Measurements from ENCODE around the gene RAD51B.
"Not testable (repeated sequence)": the region's sequence is repeated elsewhere in the genome, so short reads cannot be mapped to it uniquely, and the experiment has no call there.

Gene RAD51B

DNA sequence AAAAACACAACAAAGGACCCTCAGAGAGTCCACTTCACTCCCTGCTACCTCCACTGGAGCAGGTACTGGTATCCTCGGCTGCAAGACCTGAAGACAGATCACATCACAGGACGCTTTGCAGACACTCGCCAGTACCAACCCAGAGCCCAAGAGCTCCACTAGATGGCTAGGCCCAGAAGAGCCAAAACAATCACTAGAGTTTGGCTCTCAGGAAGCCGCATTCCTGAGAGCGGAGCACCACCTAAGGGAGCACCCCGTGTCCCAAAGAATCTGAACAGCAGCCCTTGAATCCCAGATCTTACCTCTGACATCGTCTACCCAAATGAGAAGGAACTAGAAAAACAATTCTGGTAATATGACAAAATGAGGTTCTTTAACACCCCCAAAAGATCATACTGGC, 399.8 kb downstream of the RAD51B start:
- WGBS = 82% methylated on average over 6 of the region's 7 CpGs
- Histone ChIP-seq H3K27ac (ENCODE audit: low read depth, low read length) (no peak overlapping the region), H3K9ac (ENCODE audit: low read depth, low read length) (no peak overlapping the region), H3K9me3 (ENCODE audit: insufficient read depth, low read depth, low read length) (no peaks in the 10 kb centered on the region), H3K36me3 (ENCODE audit: insufficient read depth, low read length) (no peaks in the 10 kb centered on the region), H3K4me3 (ENCODE audit: low read length) (no peak overlapping the region), H3K27me3 (ENCODE audit: insufficient read depth, low read length) (no peaks in the 10 kb centered on the region), H3K4me1 (ENCODE audit: insufficient read depth, low read length) (peaks cover 23% of the 10 kb centered on the region)

DNA sequence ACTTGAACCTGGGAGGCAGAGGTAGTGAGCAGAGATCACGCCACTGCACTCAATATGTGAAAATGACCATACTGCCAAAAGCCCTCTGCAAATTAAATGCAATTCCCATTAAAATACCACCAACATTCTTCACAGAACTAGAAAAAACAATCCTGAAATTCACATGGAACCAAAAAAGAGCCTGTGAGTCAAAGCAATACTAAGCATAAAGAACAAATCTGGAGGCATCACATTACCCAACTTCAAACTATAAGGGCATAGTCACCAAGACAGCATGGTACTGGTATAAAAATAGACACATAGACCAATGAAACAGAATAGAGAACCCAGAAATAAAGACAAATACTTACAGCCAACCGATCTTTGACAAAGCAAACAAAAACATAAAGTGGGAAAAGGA, 401.5 kb downstream of the RAD51B start:
- 92% methylated on average over 1 of the region's 2 CpGs for WGBS
- not testable (repeated sequence) for H3K4me3 ChIP-seq (ENCODE audit: low read length); H3K27me3 ChIP-seq (ENCODE audit: insufficient read depth, low read length)

DNA sequence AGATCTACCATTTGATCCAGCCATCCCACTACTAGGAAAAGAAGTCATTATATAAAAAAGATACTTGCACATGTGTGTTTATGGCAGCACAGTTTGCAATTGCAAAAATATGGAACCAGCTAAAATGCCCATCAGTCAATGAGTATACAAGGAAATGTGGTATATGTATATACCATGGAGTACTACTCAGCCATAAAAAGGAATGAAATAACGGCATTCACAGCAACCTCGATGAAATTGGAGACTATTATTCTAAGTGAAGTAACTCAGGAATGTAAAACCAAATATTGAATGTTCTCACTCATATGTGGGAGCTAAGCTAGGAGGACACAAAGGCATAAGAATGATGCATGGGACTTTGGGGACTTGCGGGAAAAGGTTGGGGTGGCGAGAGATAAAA, 402.6 kb downstream of the RAD51B start:
- Histone ChIP-seq H3K9ac (ENCODE audit: low read depth, low read length) (no peak overlapping the region), H3K9me3 (ENCODE audit: insufficient read depth, low read depth, low read length) (no peaks in the 10 kb centered on the region), H3K4me3 (ENCODE audit: low read length) (no peak overlapping the region), H3K36me3 (ENCODE audit: insufficient read depth, low read length) (no peaks in the 10 kb centered on the region), H3K27me3 (ENCODE audit: insufficient read depth, low read length) (no peaks in the 10 kb centered on the region), H3K4me1 (ENCODE audit: insufficient read depth, low read length) (peaks cover 16% of the 10 kb centered on the region), H3K27ac (ENCODE audit: low read depth, low read length) (no peak overlapping the region)
- whole genome bisulfite sequencing = 98% methylated on average over 4 of the region's 4 CpGs

More for the DNA sequence above, 401.5 kb downstream of the RAD51B start:
- H3K4me1 ChIP-seq (ENCODE audit: insufficient read depth, low read length) = peaks cover 23% of the 10 kb centered on the region
- not testable (repeated sequence) for H3K9ac ChIP-seq (ENCODE audit: low read depth, low read length); H3K36me3 ChIP-seq (ENCODE audit: insufficient read depth, low read length); H3K9me3 ChIP-seq (ENCODE audit: insufficient read depth, low read depth, low read length); H3K27ac ChIP-seq (ENCODE audit: low read depth, low read length)

DNA sequence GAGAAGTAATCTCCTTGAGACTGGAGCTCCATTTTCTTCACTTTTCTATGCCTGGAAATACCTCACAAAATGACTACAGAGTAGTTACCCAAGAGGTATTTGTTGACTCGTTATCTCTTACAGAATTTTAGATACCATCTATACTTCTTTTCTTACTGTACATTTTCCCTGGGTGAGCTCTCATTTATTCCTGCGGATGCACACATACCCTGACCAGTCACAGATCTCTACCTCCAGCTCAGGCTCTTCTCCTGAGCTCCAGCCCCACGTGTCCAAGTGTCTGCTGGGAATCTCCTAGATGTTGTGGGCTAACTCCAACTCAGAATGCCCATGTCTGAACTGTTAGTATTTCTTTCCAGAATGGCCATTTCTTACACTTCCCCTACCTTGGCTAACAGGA, 403.1 kb downstream of the RAD51B start:
- H3K4me3 ChIP-seq (ENCODE audit: low read length) = no peak overlapping the region
- no peaks in the 10 kb centered on the region for H3K27me3 ChIP-seq (ENCODE audit: insufficient read depth, low read length)
- WGBS = 96% methylated on average over 3 of the region's 3 CpGs
- H3K36me3 ChIP-seq (ENCODE audit: insufficient read depth, low read length) = no peaks in the 10 kb centered on the region
- no peaks in the 10 kb centered on the region for H3K9me3 ChIP-seq (ENCODE audit: insufficient read depth, low read depth, low read length)
- no peak overlapping the region for H3K9ac ChIP-seq (ENCODE audit: low read depth, low read length)
- H3K27ac ChIP-seq (ENCODE audit: low read depth, low read length) = no peak overlapping the region
- H3K4me1 ChIP-seq (ENCODE audit: insufficient read depth, low read length) = peaks cover 16% of the 10 kb centered on the region

DNA sequence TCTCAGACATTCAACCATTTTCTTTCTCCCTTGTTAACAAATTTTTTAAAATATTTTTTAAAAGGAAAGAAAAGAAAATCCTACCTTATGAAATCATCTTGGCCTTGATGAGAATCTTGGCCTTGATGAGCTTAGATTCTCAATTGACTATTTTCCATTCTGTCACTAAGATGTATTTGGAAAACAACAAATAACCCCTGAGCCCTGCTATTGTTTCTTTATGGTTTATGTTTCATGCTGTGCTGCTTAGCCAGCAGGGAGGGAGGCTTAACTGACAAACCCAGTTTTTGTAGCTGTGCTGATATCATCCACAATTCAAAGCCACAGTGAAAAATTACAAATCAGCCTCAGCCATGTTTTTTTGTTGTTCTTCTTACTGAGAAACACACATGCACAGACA, 404.1 kb downstream of the RAD51B start:
- Histone ChIP-seq H3K27me3 (ENCODE audit: insufficient read depth, low read length) (no peaks in the 10 kb centered on the region), H3K9me3 (ENCODE audit: insufficient read depth, low read depth, low read length) (no peaks in the 10 kb centered on the region), H3K36me3 (ENCODE audit: insufficient read depth, low read length) (no peaks in the 10 kb centered on the region), H3K4me3 (ENCODE audit: low read length) (no peak overlapping the region), H3K4me1 (ENCODE audit: insufficient read depth, low read length) (peaks cover 16% of the 10 kb centered on the region), H3K9ac (ENCODE audit: low read depth, low read length) (0 out of 2 replicates have a peak overlapping the region, but pooled peaks have one; percentile 0), H3K27ac (ENCODE audit: low read depth, low read length) (peak overlapping the region; percentile 5; the same call in 1 of the 2 replicates)

DNA sequence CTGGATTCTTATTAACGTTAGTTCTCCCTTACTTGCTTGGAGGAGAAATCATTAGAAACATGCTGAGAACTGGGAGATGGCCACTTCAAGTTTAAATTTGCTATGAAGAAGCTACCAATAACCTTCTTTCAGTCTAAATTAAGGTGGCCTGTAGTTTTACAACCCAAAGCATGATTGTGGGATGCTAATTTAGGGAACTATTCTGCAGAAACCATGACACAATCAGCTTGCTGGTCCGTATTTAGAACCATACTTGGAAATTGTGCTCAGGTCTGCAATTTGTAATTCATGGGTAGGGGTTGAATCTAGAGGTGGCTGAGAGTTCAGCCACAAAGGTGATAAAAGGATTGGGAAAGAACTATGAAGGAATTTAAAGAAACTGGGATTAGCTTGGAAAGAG, 405.7 kb downstream of the RAD51B start:
- Histone ChIP-seq H3K36me3 (ENCODE audit: insufficient read depth, low read length) (no peaks in the 10 kb centered on the region), H3K27me3 (ENCODE audit: insufficient read depth, low read length) (no peaks in the 10 kb centered on the region), H3K9me3 (ENCODE audit: insufficient read depth, low read depth, low read length) (no peaks in the 10 kb centered on the region), H3K4me3 (ENCODE audit: low read length) (no peak overlapping the region), H3K9ac (ENCODE audit: low read depth, low read length) (no peak overlapping the region), H3K4me1 (ENCODE audit: insufficient read depth, low read length) (peaks cover 17% of the 10 kb centered on the region), H3K27ac (ENCODE audit: low read depth, low read length) (no peak overlapping the region)
- WGBS = 86% methylated on average over 1 of the region's 2 CpGs

DNA sequence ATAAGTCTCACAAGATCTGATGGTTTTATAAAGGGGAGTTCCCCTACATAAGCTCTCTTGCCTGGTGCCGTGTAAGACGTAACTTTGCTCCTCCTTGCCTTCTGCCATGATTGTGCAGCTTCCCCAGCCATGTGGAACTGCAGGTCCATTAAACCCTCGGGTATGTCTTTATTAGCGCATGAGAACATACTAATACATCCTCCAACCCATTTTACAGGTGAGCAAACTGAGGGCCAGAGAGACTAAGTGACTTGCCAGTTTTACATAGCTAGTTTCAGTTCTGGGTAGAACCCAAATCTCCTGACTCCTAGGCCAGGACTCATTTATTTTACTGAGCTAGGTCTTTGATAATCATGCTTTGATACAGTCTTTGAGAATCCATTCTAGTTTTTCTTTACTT, 406.9 kb downstream of the RAD51B start:
- H3K4me3 ChIP-seq (ENCODE audit: low read length) = no peak overlapping the region
- no peaks in the 10 kb centered on the region for H3K27me3 ChIP-seq (ENCODE audit: insufficient read depth, low read length)
- H3K9me3 ChIP-seq (ENCODE audit: insufficient read depth, low read depth, low read length) = no peaks in the 10 kb centered on the region
- 97% methylated on average over 4 of the region's 4 CpGs for WGBS
- H3K4me1 ChIP-seq (ENCODE audit: insufficient read depth, low read length) = peaks cover 29% of the 10 kb centered on the region
- no peak overlapping the region for H3K27ac ChIP-seq (ENCODE audit: low read depth, low read length)
- no peaks in the 10 kb centered on the region for H3K36me3 ChIP-seq (ENCODE audit: insufficient read depth, low read length)
- H3K9ac ChIP-seq (ENCODE audit: low read depth, low read length) = no peak overlapping the region

DNA sequence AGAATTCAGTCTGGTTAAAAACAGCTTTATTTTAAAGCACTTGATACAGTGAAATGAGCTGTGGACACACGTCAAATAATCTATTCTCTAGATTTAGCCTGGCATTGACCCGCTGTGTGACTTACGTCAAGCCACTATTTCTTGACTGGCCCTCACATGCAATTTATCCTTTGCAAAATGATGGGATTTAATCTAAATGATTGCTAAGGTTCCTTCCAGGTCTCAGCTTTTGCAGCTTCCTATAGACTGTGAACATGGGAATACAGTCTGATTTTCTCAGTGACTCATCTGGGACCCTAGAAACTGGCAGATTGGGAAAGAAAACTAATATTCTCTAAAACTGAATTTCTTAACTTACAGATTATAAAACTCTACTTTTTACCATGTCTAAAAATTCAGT, 409.1 kb downstream of the RAD51B start:
- WGBS = 96% methylated on average over 3 of the region's 3 CpGs
- H3K9me3 ChIP-seq (ENCODE audit: insufficient read depth, low read depth, low read length) = no peaks in the 10 kb centered on the region
- no peaks in the 10 kb centered on the region for H3K27me3 ChIP-seq (ENCODE audit: insufficient read depth, low read length)
- no peaks in the 10 kb centered on the region for H3K36me3 ChIP-seq (ENCODE audit: insufficient read depth, low read length)
- no peak overlapping the region for H3K4me3 ChIP-seq (ENCODE audit: low read length)
- H3K27ac ChIP-seq (ENCODE audit: low read depth, low read length) = no peak overlapping the region
- H3K9ac ChIP-seq (ENCODE audit: low read depth, low read length) = no peak overlapping the region
- peaks cover 39% of the 10 kb centered on the region for H3K4me1 ChIP-seq (ENCODE audit: insufficient read depth, low read length)

DNA sequence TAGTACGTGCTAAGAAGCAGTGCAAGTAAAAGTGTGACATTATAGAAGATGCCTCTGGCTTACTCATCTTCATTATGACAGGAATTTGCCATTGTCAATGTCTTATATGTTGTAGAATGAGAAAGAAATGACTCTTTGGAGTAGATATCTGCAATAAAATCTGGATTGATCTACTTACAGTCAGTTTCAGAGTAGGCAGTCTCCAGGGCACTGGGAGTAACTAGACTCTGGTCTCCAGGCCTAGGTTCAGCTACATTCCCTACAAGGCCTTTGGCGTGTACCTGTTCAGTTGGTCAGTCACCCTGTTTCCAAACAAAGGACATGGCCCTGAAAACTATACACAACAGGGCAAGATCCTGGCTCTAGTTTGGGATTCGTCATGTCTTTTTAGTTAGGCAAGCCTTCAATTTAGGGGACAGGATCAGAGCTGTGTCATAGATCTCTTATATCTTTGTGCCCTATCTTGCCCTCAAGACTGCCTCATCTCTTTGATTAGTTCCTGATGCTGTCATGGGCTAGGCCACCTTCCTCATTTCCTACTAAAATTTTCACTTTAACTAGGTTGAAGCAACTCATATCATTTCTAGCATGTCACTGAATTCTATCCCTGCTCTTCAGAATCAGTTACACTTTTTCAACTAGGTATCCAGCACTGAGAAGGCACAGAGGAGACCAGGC, 410.0 kb downstream of the RAD51B start:
- Histone ChIP-seq H3K36me3 (ENCODE audit: insufficient read depth, low read length) (no peaks in the 10 kb centered on the region), H3K27me3 (ENCODE audit: insufficient read depth, low read length) (no peaks in the 10 kb centered on the region), H3K4me3 (ENCODE audit: low read length) (no peak overlapping the region), H3K27ac (ENCODE audit: low read depth, low read length) (peak overlapping the region; percentile 90; the same call in 1 of the 2 replicates), H3K4me1 (ENCODE audit: insufficient read depth, low read length) (peaks cover 33% of the 10 kb centered on the region), H3K9me3 (ENCODE audit: insufficient read depth, low read depth, low read length) (no peaks in the 10 kb centered on the region), H3K9ac (ENCODE audit: low read depth, low read length) (no peak overlapping the region)
- WGBS = 98% methylated on average over 3 of the region's 3 CpGs

DNA sequence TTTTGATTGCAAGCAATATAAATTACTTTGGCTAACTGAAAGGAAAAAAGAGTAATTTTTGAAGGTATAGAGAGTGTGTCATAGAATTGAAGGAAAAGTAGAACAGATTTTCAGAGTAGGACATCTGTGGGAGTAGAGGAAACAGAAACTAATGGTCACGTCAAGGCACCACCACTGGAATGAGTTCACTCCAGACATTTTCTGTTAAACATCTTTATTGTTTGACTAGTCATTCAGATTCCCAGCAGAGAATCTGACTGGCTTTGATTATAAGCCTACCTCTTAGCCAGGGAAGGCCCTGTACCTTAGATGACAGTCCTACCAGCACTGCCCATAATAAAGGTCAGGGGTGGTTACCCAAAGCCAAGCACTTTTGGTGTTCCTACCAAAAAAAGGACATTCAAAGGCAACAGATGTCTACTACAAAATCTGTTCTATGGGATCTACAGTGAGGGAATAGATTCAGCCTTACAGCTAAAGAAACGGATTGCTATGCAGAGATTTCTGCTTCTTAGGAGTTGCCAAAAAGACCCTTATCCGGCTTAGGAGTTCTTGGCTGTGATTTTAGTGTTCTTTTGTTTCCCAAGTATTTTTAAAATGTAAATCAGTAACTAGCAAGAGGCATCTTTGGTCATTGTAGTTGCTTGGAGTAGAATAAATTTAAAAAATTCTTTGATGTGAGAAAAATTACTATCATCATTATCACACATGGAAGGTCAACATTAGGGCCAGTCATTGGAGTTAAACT, 410.8 kb downstream of the RAD51B start:
- WGBS = 85% methylated on average over 3 of the region's 3 CpGs
- no peak overlapping the region for H3K4me3 ChIP-seq (ENCODE audit: low read length)
- peak overlapping the region; percentile 90 for H3K27ac ChIP-seq (ENCODE audit: low read depth, low read length)
- H3K9me3 ChIP-seq (ENCODE audit: insufficient read depth, low read depth, low read length) = no peaks in the 10 kb centered on the region
- no peaks in the 10 kb centered on the region for H3K27me3 ChIP-seq (ENCODE audit: insufficient read depth, low read length)
- no peaks in the 10 kb centered on the region for H3K36me3 ChIP-seq (ENCODE audit: insufficient read depth, low read length)
- H3K4me1 ChIP-seq (ENCODE audit: insufficient read depth, low read length) = peaks cover 33% of the 10 kb centered on the region
- no peak overlapping the region for H3K9ac ChIP-seq (ENCODE audit: low read depth, low read length)

DNA sequence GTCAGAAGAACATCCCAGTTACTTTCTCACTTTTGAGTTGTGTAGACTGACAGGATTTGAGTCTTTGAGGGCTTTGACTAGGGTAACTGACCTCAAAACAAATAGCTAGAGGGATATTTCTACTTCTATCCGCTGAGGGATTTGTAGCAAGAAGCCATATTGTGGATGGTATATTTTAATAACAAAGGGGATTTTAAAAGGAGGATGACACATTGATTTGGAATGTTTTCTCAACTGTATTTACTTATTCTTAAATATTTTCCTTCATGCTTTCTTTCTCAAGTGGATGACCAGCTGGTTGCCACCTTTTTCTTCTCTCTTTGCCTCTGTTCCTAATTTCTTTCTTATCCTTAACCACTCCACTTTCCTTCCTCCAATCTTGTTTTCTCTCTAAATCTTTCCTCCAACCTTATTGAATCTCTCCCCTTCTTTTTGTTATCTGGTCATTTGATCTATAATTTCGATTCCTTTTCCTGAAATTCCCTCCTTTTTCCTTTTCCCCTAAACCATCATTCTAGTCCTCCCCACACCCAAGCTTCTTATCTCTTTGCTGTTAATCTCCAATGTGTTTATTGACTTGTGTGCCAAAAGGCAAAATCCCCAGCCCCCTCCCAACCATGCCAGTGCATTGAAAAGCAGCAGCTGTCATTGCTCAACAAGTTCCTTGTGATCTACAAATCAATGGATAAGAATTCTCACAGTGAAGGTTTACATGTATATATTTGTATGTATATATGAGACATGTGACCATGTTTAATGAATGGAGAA, 411.6 kb downstream of the RAD51B start:
- WGBS = 33% methylated on average over 2 of the region's 2 CpGs
- H3K27me3 ChIP-seq (ENCODE audit: insufficient read depth, low read length) = no peaks in the 10 kb centered on the region
- peak overlapping the region; percentile 90 for H3K27ac ChIP-seq (ENCODE audit: low read depth, low read length)
- peak overlapping the region; percentile 34; the same call in 1 of the 2 replicates for H3K9ac ChIP-seq (ENCODE audit: low read depth, low read length)
- no peaks in the 10 kb centered on the region for H3K9me3 ChIP-seq (ENCODE audit: insufficient read depth, low read depth, low read length)
- H3K4me1 ChIP-seq (ENCODE audit: insufficient read depth, low read length) = peaks cover 33% of the 10 kb centered on the region
- no peak overlapping the region for H3K4me3 ChIP-seq (ENCODE audit: low read length)
- H3K36me3 ChIP-seq (ENCODE audit: insufficient read depth, low read length) = no peaks in the 10 kb centered on the region

All from HUES64 (cell line).